GM18511 (cell line): ENCODE results near the gene FAM237A.

Experiments
- ATAC-seq: cut with Tn5 transposase; IDR thresholded peaks from one replicate; pipeline ENCODE4 v1.9.1; 2021; ENCODE audit warnings: mild to moderate bottlenecking, moderate library complexity; ENCODE audit not compliant: unreplicated experiment

Gene FAM237A

DNA sequence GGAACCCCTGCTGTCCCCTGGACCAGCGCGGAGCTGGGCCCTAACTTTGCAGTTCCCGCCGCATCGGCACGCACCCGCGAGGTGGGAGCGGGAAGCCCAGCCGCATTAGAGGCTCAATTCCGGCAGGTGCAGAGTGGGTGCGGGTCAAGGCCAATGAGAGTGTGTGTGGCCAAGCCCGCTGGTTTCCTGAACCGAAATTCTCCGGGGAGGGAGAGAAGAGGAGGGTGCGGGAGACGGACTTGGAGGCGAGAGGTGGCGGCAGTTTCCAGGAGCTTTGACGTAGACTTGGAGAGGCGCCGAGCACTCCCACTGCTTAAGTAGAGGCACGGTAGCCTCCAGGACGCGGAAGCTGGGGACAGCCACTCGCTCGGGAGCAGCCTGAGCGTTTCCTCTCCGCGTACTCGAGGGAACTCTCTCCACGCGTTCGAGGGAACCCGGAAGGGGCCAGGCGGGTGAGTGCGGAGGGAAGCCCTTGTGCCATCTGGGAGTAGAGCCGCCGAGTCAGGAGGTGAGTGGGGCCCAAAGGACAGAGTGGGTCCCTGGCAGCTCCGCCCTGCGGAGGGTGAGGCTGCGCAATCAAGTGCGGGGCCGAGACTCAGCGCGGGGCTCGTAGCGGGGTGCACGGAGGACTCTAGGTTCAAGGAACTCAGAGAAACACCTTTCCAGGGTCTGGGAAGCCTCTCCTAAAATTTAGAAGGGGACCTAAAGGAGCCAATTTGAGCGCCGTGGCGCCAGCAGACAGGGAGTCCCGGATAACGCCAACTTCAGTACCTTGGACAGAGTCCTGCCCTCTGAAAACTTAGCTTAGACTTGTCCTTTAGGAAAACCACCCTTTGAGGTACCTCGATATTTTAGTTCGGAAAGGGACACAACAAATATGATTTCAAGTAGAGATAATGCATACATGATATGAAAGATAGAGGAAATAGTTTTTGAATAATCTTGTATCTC is at the start of gene FAM237A:
TSS of gene FAM237A (plus strand) at position 413 of the 951 bp plus-strand sequence. CDS start 1,750 bp downstream, outside the sequence.
- no peak for ATAC-seq

DNA sequence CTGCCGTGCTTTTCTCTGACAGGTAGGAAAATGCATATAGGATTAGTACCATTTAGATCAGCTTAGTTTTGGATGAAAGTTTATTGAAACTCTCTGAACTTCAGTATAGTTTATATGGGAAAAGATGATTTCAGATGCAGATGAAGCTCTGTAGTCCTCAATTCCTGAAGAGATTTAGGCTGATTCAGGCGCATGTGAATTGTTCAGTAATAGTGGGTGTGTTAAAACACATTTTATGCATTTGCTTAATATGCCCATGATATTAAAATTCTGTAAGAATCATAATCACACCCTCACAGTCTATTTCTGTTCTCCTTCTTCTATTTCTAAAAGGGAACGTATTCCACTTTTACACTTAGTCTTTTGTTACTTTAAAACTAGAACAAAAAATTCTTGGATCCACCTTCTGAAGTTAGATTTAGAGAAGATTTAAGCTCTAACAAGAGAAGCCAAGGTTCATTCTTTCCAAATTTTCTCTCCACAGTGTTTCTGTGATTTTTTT is 44.5 kb upstream of the FAM237A start:
- ATAC-seq, result no peak

DNA sequence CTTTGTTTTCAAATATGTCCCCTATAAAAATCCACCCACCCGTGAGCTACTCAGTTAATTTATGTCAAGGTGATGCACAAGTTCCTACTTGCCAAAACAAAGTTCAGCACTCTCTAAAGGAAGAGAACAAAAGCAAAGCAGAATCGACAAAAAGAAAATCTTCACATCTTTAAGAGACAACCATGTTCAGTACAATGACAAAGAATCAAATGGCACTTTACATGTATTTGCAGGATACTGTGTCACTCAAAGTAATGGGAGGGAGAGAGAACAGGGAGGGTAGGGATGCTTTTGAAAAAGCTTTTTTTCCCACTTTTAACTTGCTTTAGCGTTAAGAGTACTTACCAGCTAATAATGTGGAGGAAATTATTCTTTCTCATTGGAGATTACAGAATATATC is 39.0 kb upstream of the FAM237A start:
- no peak for ATAC-seq

- no peak for ATAC-seq
Measured at GRCh38 chr2:206610451-206610850, 31.8 kb upstream of the FAM237A start.

- no peak for ATAC-seq
Measured at GRCh38 chr2:206611191-206611590, 31.1 kb upstream of the FAM237A start.

GRCh38 chr2:206611736-206612135 is 30.6 kb upstream of the FAM237A start:
- ATAC-seq, result no peak

DNA sequence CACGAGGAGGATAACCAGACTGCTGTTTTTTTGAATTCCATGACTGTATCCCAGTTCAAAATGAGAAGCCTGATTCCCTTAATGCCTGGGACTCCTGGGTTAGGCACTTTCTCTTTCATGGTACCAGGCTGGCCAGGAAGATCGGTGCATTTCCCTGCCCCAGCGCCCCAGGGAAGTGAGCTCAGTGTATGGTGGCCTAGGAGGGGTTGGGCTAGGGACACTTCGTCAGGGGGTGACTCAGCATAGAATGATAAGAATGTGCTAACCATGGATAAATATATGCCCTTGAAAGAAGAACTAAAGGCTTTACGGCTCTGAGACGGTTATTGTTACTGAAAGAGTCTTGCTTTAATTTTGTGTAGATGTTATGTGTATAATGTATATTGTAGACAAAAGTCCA is 27.5 kb upstream of the FAM237A start:
- no peak for ATAC-seq

DNA sequence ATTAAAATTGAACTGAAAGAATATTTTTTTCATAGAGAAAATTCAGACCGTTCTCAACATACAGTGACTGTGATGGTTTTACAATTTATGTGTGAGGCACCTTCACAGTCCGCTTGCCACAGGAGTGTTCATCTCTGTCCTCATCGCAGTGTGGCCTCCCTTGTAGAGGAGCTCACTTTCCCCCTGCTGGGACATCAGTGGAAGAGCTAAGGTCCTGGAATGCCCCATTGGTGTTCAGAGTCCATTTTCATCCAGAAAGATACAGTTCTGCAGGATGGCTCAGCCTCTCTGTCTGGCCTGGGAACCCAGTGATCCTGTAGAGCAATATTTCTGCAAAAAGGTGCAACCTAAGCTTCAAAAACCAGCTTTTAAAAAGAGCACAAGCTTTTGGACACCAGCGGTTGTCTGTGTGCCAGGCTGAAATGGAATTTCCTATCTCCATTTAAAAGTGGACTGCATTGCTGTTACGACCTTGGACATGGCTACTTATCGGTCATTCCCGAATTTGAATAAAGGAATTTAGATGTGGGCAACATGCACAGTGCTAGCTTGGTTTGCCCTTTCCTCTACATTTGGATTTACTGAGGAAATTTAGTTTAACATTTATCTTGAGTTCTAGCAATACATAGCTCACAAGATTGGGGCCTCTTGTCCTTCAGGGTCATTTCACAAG is 26.7 kb upstream of the FAM237A start:
- no peak for ATAC-seq

- ATAC-seq, result no peak
Measured at GRCh38 chr2:206616151-206616550, 26.1 kb upstream of the FAM237A start.

GRCh38 chr2:206619011-206619410 is 23.3 kb upstream of the FAM237A start:
- ATAC-seq, result no peak

DNA sequence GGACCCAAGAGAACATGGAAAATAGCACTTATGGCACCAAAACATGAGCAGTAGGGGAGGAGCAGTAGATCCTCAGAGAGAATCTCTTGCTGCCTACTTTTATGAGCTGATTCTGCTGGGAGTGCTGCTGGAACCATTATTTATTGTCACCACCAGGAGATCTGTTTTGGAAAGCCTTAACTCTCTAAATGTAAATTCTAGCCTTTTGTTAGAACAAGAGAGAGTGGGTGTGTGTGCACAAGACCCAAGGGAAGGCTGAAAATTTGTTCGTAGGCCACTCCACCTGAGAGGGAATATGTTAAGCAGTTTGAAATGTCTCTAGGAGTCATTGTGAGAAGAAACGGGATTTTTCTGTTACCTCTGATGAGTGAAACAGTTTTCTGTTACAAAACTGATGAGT is 16.2 kb upstream of the FAM237A start:
- ATAC-seq, result no peak

DNA sequence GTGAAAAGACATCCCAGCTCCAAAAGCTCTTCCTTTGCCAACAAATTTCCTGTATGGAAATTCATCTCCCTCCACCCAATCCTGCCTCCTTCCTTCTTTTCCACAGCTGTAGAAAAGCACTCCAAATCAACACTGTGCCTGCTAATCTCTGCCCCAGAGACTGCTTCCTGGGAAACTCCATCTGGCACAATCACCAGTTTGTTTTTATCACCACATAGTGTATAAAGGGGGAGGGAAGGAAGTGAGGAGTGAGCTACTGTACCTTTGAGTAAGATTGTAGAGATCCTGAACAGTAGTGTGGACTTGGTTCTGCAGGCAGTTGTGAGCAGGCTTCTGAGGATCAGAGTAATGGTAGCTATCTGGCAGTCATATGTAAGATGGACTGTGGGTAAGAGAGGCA is 14.7 kb upstream of the FAM237A start:
- no peak for ATAC-seq

- no peak for ATAC-seq
Measured at GRCh38 chr2:206631340-206631739, 10.9 kb upstream of the FAM237A start.

GRCh38 chr2:206635015-206635414 is 7.3 kb upstream of the FAM237A start:
- no peak for ATAC-seq

DNA sequence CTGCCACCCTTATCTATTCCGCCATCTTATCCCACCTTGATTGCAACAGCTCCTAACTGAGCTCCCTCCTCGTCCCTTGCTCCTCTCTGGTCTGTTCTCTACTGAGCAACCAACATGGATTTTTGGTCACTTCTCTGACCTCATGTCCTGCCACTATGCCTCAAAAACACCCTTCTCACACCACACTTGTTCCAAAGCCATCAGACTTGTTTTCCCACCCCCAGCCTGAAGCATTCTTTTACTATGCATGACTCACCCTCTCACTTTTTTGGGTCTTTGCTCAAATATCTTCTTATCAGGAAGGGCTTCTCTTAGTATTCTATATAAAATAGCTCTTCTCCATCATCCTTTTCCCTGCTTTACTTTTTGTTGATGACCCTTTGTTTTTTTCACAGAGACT is 2.7 kb upstream of the FAM237A start:
- no peak for ATAC-seq

DNA sequence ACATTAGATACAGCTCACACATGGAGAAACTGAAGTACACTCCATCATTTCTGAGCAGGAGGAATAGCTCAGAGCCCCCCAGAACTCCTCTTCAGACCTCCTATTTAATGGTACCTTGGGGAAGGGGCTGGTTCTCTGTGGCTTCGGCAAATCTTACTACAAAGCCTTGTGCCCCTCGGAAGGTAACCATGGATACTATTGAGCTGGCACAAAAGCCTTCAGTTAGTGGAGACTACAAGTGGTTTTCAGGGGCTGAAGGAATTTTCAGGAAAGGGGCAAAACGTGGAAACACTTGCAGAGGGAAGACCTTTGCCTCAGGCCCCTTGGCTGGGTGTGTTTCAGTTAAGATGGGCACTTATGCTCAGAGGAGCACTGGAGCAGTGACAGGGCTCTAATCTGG is 1.1 kb upstream of the FAM237A start:
- no peak for ATAC-seq

- no peak for ATAC-seq
Measured at GRCh38 chr2:206647985-206648384, 5.7 kb downstream of the FAM237A start.

DNA sequence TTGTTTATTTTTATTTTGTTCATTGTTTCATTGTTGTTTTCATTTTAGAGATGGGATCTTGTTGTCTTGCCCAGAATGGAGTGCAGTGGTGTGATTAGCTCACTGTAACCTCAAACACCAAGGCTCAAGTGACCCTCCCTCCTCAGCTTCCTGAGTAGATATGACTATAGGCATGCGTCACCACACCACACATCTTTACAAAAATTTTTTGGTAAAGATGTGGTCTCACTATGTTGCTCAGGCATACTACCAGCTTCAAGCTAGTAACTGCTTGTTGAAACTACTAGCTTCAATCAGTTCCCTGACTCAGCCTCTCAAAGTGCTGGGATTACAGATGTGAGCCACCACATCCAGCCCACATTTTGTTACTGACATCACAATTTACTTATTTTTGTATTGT is 14.8 kb downstream of the FAM237A start:
- ATAC-seq, result no peak

- no peak for ATAC-seq
Measured at GRCh38 chr2:206665251-206665650, 23.0 kb downstream of the FAM237A start.

- ATAC-seq, result no peak
Measured at GRCh38 chr2:206670531-206671319, 28.4 kb downstream of the FAM237A start.

DNA sequence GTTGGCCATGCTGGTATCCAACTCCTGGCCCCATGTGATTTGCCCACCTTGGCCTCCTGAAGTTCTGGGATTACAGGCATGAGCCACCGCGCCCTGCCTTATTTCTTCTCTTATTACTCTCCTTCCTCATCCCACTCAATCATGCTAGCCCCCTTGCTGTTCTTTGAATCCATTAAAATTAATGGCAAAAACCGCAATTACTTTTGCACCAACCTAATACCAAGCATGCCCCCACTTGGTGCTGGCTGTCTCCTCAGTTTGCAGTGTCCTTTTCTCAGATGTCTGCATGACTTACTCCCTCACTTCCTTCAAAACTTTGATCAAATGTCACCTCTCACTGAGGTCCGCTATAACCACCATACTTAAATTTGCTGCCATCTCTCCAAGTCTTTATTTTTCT is 41.3 kb downstream of the FAM237A start:
- no peak for ATAC-seq
